OCI-LY1 (cell line): ENCODE data around the gene ATP5PF.

Experiments
- EZH2 ChIP-seq: fragments of 200-600 bp; sonication (generic), shearing (Covaris generic); IDR thresholded peaks from 2 replicates; pipeline ENCODE4 v1.8.0; 2017; ENCODE audit warnings: borderline replicate concordance, mixed run types, mild to moderate bottlenecking, antibody characterized with exemption, low read length, moderate library complexity, mixed read lengths
- TF ChIP-seq, protein P1 (sequence below): fragments of 200-600 bp; sonication (generic), shearing (Covaris generic); IDR thresholded peaks from 2 replicates; pipeline ENCODE4 v1.5.1; 2017; ENCODE audit warnings: mild to moderate bottlenecking, antibody characterized with exemption, low read length, moderate library complexity, mixed read lengths

DNA sequence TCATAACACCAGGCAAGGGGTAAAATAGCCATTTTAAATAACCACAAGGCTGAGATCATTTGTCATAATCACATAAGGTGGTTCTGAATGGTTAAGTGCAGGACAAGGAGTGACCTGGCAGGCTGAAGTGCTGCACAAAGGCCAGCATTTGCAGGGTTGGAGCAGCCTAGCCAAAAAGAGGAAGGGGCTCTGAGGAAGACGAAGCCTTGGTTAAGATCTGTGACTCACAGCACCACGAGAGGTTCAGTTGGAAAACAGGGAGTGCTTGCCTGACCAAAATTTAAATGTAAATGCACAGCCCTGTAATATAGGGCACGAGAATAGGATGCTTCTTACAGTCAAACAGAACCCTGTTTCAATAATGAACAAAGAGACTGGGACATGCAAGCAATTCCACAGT lies 12.1 kb downstream of the ATP5PF start:
- TF ChIP-seq, protein P1, sequence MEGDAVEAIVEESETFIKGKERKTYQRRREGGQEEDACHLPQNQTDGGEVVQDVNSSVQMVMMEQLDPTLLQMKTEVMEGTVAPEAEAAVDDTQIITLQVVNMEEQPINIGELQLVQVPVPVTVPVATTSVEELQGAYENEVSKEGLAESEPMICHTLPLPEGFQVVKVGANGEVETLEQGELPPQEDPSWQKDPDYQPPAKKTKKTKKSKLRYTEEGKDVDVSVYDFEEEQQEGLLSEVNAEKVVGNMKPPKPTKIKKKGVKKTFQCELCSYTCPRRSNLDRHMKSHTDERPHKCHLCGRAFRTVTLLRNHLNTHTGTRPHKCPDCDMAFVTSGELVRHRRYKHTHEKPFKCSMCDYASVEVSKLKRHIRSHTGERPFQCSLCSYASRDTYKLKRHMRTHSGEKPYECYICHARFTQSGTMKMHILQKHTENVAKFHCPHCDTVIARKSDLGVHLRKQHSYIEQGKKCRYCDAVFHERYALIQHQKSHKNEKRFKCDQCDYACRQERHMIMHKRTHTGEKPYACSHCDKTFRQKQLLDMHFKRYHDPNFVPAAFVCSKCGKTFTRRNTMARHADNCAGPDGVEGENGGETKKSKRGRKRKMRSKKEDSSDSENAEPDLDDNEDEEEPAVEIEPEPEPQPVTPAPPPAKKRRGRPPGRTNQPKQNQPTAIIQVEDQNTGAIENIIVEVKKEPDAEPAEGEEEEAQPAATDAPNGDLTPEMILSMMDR = no peak
- no peak for TF ChIP-seq EZH2
